IPS-15b (cell line): ENCODE results near the gene DAAM1.

ENCODE experiments used
- H3K27me3 ChIP-seq: one replicate; pipeline ENCODE4 v1.6.1; 2013; ENCODE audit warnings: low read length; ENCODE audit not compliant: control insufficient read depth, insufficient read depth
- H3K36me3 ChIP-seq: one replicate; pipeline ENCODE4 v1.6.1; 2013; ENCODE audit warnings: low read length; ENCODE audit not compliant: control insufficient read depth, insufficient read depth
- H3K4me1 ChIP-seq: one replicate; pipeline ENCODE4 v1.6.1; 2013; ENCODE audit warnings: mild to moderate bottlenecking, low read length; ENCODE audit not compliant: control insufficient read depth, insufficient read depth
- H3K4me3 ChIP-seq: one replicate; pipeline ENCODE4 v1.5.1; 2013; ENCODE audit warnings: low read depth, low read length
- H3K9ac ChIP-seq: one replicate; pipeline ENCODE4 v1.6.1; 2013; ENCODE audit warnings: low read depth, mild to moderate bottlenecking, low read length
- H3K9me3 ChIP-seq: one replicate; pipeline ENCODE4 v1.6.1; 2013; ENCODE audit warnings: mild to moderate bottlenecking, low read length; ENCODE audit not compliant: control insufficient read depth, insufficient read depth

DAAM1 gene

DNA sequence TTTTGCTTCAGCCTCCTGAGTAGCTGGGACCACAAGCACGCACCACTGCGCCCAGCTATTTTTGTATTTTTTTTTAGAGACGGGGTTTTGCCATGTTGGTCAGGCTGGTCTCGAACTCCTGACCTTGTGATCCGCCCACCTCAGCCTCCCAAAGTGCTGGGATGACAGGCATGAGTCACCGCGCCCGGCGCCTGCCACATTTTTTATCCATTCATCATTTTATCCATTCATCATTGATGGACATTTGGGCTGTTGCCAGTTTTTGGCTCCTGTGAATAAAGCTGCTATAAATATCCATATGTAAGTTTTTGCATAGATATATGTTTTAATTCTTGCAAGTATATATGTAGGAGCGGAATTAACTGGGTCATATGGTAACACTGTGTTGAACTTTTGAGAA lies 79.5 kb downstream of the DAAM1 start:
- no peaks in the 10 kb centered on the region for H3K27me3 ChIP-seq
- H3K4me1 ChIP-seq: no peaks in the 10 kb centered on the region
- no peak overlapping the region for H3K4me3 ChIP-seq
- no peak overlapping the region for H3K9ac ChIP-seq
- H3K9me3 ChIP-seq: no peaks in the 10 kb centered on the region
- H3K36me3 ChIP-seq: no peaks in the 10 kb centered on the region

DNA sequence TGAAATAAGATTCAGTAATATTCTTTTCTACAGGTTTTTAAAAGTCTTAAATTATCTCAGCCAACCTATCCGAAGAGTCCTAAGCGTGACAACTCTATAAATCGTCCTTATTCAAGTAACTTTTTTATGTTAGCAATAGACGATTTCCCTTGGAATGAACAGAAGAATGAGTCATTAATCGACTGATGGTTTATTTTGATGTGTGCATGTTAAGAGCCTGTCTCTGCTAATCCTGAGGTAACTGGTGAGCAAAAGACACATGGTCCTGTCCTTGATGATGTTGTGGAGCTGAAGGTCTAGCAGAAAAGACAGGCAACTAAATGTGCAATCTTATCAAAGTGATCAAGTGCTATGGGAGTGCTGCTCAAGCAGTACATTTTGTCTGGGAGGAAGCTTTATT lies 80.4 kb downstream of the DAAM1 start:
- Histone ChIP-seq H3K36me3 (no peaks in the 10 kb centered on the region), H3K4me3 (no peak overlapping the region), H3K9me3 (no peaks in the 10 kb centered on the region), H3K9ac (no peak overlapping the region), H3K27me3 (no peaks in the 10 kb centered on the region), H3K4me1 (no peaks in the 10 kb centered on the region)

- no peaks in the 10 kb centered on the region for H3K27me3 ChIP-seq
- H3K9me3 ChIP-seq: no peaks in the 10 kb centered on the region
- no peaks in the 10 kb centered on the region for H3K4me1 ChIP-seq
- H3K4me3 ChIP-seq: no peak overlapping the region
- no peak overlapping the region for H3K9ac ChIP-seq
- H3K36me3 ChIP-seq: no peaks in the 10 kb centered on the region
Observed at GRCh38 chr14:59269466-59269865, 81.0 kb downstream of the DAAM1 start.

DNA sequence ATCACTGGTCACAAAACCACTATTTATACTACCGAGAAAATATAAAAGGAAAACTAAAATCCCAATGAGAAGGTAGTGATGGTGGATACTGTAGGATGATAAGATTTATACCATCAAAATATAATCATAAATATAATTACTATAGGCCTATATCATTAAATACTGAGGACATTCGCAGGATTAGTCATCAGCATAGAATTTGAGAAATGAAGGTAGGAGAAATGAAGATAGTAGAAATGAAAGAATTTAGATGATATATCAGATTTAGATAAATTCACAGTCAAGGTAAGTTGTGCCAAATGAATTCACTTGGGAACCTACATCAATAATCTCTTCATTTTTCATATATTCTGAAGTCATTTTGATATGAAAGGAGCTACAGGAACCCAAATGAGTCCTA lies 82.8 kb downstream of the DAAM1 start:
- Histone ChIP-seq H3K4me1 (no peaks in the 10 kb centered on the region), H3K36me3 (no peaks in the 10 kb centered on the region), H3K9ac (no peak overlapping the region)

DNA sequence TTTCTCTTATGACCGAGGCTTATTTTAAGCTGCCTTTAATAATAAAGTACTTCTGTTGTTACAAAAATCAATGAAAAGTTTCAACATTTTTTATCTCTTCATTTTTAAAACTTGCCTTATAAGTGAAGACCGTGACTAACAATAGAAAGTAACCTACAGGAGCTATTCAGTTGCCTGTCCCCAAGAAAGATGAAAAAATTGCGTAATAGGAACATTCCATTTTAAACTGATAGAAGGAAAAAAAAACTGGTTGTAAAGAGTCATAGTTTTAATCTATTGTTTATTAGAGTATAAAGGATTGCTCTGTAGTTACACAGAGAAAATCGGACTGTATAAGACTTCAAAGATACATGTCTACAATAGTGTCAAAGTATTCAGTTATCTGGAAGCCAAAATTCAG lies 83.3 kb downstream of the DAAM1 start:
- H3K9ac ChIP-seq: no peak overlapping the region
- H3K4me1 ChIP-seq: no peaks in the 10 kb centered on the region
- no peak overlapping the region for H3K4me3 ChIP-seq
- H3K9me3 ChIP-seq: no peaks in the 10 kb centered on the region
- H3K36me3 ChIP-seq: no peaks in the 10 kb centered on the region
- H3K27me3 ChIP-seq: no peaks in the 10 kb centered on the region

More for the DNA sequence above, 82.8 kb downstream of the DAAM1 start:
- no peaks in the 10 kb centered on the region for H3K27me3 ChIP-seq
- no peak overlapping the region for H3K4me3 ChIP-seq
- H3K9me3 ChIP-seq: no peaks in the 10 kb centered on the region

- no peak overlapping the region for H3K9ac ChIP-seq
- no peaks in the 10 kb centered on the region for H3K36me3 ChIP-seq
- H3K4me3 ChIP-seq: no peak overlapping the region
- no peaks in the 10 kb centered on the region for H3K9me3 ChIP-seq
- H3K27me3 ChIP-seq: no peaks in the 10 kb centered on the region
- no peaks in the 10 kb centered on the region for H3K4me1 ChIP-seq
Observed at GRCh38 chr14:59272633-59273032, 84.2 kb downstream of the DAAM1 start.

DNA sequence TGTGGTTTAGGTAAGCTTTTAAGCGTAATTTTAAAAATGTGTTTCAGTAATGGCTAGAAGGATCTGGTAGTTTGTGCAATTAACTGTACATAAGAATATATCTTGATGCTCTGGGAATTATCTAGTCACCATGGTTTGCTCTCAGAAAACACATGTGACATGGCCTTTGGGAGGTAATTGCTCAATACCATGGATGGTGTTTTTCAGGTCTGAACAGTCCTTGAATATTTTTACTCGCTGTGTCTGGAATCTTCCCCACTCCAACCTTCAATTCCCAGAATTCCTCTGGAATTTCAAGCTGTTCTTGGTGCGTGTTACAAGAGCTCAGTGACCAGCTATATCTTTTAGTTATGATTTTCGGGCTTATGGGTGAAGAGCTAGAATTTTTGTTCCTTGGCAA lies 85.3 kb downstream of the DAAM1 start:
- Histone ChIP-seq H3K27me3 (no peaks in the 10 kb centered on the region), H3K9me3 (no peaks in the 10 kb centered on the region), H3K9ac (no peak overlapping the region), H3K36me3 (no peaks in the 10 kb centered on the region), H3K4me3 (no peak overlapping the region), H3K4me1 (no peaks in the 10 kb centered on the region)

DNA sequence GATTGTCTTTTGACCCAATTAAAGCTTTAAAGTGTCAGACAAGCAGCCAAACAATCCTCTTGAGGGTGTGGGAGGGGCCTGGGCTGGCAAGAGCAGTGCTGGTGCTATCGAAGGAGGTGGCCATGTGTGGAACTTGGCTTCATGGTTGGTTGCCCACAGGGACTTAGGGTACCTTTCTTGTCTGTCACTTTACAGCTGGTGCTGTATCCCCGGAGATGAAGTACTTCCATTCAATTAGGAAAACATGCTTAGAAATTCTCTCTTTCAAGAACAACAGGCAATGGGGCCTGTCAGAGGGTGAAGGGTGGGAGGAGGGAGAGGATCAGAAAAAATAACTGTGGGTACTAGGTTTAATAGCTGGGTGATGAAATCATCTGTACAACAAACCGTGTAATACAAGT lies 86.5 kb downstream of the DAAM1 start:
- Histone ChIP-seq H3K36me3 (no peaks in the 10 kb centered on the region), H3K4me1 (no peaks in the 10 kb centered on the region), H3K27me3 (no peaks in the 10 kb centered on the region), H3K9ac (no peak overlapping the region), H3K9me3 (no peaks in the 10 kb centered on the region), H3K4me3 (no peak overlapping the region)

DNA sequence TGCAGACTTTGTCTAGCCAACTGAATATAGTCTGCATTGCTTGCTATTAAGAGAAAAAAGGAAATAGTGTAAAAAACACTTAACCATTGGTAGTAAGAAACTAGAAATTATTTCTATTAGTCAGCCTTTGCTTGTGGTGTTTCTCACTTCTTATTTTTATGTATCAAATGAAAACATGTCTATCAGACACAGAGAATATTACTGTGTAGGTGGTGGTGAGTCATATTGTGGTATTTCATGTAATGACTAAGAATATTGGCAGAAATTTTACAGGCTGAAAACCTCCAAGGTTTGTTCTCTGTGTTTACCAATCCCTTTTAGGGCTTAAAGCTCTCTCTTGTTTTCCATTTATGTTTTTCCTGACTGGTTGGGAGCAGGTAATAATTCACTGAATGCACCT lies 87.2 kb downstream of the DAAM1 start:
- H3K4me1 ChIP-seq: no peaks in the 10 kb centered on the region
- no peaks in the 10 kb centered on the region for H3K9me3 ChIP-seq
- no peaks in the 10 kb centered on the region for H3K36me3 ChIP-seq
- no peak overlapping the region for H3K9ac ChIP-seq
- no peak overlapping the region for H3K4me3 ChIP-seq
- H3K27me3 ChIP-seq: no peaks in the 10 kb centered on the region

DNA sequence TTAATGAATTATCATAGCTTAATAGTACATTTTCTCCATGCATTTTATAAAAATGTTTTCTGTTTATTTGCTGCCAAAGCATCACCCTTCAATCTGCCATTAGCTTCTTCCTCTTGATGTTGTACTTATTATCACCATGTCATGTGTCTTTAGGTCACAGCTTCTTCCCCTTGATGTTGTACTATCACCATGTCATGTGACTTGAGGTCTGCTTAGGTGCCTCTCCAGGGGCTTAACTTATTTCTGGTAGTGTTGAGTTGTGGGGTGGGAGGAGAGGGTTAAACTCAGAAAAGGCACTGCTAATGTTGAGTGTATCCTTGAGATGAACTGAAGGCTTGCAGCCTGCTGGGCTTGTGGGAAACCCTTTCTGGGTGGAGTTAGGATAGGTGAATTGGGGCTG lies 87.8 kb downstream of the DAAM1 start:
- Histone ChIP-seq H3K9me3 (no peaks in the 10 kb centered on the region), H3K4me3 (no peak overlapping the region), H3K4me1 (no peaks in the 10 kb centered on the region), H3K9ac (no peak overlapping the region), H3K36me3 (no peaks in the 10 kb centered on the region), H3K27me3 (no peaks in the 10 kb centered on the region)

GRCh38 chr14:59277659-59278058 lies 89.2 kb downstream of the DAAM1 start:
- H3K4me1 ChIP-seq: no peaks in the 10 kb centered on the region
- no peaks in the 10 kb centered on the region for H3K36me3 ChIP-seq
- H3K9ac ChIP-seq: no peak overlapping the region
- H3K27me3 ChIP-seq: no peaks in the 10 kb centered on the region
- H3K9me3 ChIP-seq: no peaks in the 10 kb centered on the region
- no peak overlapping the region for H3K4me3 ChIP-seq

GRCh38 chr14:59278111-59278510 lies 89.6 kb downstream of the DAAM1 start:
- H3K36me3 ChIP-seq: no peaks in the 10 kb centered on the region
- H3K27me3 ChIP-seq: no peaks in the 10 kb centered on the region
- H3K4me1 ChIP-seq: no peaks in the 10 kb centered on the region
- no peak overlapping the region for H3K4me3 ChIP-seq
- no peak overlapping the region for H3K9ac ChIP-seq
- no peaks in the 10 kb centered on the region for H3K9me3 ChIP-seq

GRCh38 chr14:59280961-59281360 lies 92.5 kb downstream of the DAAM1 start:
- no peaks in the 10 kb centered on the region for H3K4me1 ChIP-seq
- no peak overlapping the region for H3K4me3 ChIP-seq
- no peak overlapping the region for H3K9ac ChIP-seq
- H3K27me3 ChIP-seq: no peaks in the 10 kb centered on the region
- H3K9me3 ChIP-seq: peaks cover 4% of the 10 kb centered on the region
- no peaks in the 10 kb centered on the region for H3K36me3 ChIP-seq
